ENCODE results near the gene FAM117A.

FAM117A gene

GRCh38 chr17:49707246-49707607 lies 56.7 kb downstream of the FAM117A start:
- no peak for DNase-seq

DNA sequence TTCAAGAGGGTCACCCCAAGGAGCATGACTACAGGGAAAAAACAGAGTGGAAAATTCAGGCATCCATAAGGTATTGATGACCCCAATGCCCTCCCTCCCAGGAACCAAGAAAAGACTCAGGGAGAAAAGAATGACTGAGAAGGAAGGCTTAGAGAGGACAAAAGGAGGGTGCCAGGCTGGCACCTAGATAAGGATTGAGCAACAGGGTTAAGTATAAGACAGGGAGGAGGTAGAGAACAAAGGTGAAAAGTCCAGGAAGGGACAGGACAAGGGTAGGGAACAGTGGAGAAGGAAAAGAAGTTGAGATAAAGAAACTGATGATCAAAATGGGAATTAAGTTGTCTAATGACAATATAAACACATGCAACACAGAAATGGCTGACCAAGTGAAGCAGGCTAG lies 58.7 kb downstream of the FAM117A start:
- DNase-seq = no peak

DNA sequence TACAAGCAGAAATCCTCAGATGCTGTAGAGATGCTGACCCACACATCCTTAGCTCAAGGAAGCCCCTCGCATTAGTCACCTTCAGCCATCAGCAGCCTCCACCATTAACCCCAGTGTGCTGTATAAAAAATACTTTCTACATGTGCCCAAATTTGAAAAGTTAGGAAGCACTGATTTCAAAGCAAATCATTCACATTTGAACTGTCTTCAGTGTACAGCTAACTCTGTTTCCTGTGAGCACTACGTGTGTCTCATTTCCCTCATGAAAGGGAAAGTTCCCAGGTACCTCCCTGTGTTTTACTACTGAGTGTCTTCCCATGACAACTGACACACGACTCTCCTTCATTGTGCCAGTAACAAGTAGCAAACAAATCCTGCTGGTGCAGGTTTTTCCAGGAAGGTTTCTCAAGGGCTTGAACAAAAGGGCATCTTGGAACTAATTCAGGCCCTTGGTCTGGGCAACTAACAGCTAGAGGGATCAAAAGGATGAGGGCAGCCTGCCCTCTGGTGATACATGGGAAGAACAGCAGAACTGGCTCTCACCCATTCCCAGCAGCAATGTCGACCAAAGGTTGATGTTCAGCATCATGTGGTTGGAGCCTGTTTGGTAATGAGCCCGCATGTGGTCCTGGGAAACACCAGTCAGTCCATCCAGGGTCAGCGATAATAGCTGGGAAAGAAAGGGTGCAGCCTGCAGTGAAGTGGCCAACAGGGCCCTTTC lies 60.2 kb downstream of the FAM117A start:
- DNase-seq = no peak

GRCh38 chr17:49700960-49701359 lies 63.0 kb downstream of the FAM117A start:
- no peak for DNase-seq

- DNase-seq = no peak
Measured at GRCh38 chr17:49699966-49700575, 63.9 kb downstream of the FAM117A start.

- DNase-seq = no peak
Measured at GRCh38 chr17:49698005-49698404, 65.9 kb downstream of the FAM117A start.

DNA sequence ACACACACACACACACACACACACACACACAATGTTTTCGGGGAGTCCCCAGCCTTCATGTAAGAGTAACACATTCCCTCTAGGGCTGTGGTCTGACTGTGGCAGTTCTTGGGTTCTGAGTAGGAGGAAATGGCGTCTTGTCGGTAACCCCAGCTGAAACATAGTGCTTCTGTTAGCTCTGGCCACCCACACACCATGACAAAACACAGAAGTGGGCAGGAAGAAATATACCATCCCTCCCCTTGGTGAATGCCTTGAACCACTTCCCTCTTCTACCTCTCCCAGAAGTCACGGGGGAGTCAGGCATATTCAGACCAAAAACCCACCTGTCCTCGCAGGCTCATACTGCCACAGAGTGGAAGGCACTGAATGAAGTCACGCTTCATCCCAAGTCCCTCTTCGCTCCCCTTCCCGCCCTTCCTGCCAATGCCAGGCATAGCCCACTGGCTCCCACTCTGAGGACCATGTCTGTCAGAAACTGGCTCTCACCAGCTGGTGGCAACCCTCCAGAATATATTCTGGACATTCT lies 67.6 kb downstream of the FAM117A start:
- no peak for DNase-seq

GRCh38 chr17:49695698-49696232 lies 68.2 kb downstream of the FAM117A start:
- DNase-seq = no peak

- DNase-seq = peak; percentile 57
Measured at GRCh38 chr17:49694847-49695697, 68.9 kb downstream of the FAM117A start.

DNA sequence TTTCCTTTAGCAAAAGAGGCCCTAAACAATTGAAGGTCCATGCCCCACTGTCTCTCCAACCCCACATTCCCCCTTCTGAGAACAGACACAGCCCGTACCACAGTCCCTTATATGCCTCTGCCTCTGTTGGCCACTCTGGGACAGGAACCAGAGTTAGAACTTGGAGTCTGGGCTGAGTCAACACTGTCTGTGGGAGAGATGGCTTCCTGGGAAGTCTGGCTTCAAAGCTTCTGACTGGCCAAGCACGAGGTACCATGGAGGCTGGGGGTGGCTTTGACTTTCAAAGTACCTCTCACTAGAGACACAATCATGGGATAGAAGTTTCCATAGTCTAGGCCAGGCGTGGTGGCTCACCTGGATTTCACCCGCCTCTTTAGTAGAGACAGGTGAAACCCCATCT lies 71.2 kb downstream of the FAM117A start:
- DNase-seq = no peak

DNA sequence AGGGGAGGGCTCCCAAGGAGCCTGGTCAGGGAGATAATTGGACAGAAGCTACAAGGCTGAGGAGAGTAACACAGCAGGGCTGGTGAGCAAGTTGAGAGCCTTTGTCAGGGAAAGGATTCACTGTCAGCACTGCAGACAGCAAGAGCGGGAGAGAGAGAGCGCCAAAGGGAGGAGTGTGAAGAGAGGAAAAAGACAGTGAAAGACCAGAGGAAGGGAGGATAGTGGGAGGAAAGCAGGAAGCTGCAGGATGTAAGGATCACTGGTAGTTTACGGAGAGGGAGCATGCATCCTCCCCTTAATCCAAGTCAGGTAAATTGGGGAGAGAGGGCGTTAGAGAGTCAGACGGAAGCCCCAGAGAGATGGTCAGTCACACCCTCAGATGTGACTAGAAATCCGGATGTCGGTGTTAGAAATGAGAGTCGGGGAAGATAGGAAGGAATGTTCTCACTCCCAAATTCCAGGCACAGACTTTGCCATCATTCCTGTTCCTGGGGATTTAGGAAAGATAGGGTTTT lies 72.2 kb downstream of the FAM117A start:
- no peak for DNase-seq

DNA sequence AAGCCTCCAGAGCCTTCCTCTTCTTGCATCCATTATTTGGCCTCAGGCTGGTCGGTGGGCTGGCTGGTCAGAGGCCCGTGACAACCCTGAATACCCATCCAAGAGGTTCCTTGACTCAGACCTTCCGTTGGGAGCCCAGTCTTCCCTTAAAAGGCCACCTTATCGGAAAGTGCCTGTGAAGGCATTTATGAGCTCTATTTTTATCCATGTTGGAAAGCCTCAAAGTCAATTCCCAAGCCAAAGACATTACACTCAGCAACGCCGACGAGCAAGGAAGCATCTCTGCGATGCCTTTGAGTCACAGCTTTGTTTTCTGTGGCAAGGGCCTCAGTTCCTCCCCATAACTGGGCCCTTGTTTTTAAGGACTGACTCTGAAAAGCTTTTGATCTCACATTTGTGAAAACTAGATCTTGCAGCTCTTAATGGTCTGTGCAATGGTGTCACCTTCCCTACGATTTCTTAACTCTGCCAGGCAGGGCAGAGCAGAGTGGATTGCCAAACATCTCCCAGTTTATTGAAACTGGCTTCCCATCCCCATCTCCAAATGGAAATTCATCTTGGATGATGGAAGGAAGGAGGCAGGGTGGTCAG lies 72.8 kb downstream of the FAM117A start:
- DNase-seq = no peak

- DNase-seq = no peak
Measured at GRCh38 chr17:49690256-49690655, 73.7 kb downstream of the FAM117A start.

- DNase-seq = no peak
Measured at GRCh38 chr17:49688848-49689247, 75.1 kb downstream of the FAM117A start.

- no peak for DNase-seq
Measured at GRCh38 chr17:49687878-49688491, 75.9 kb downstream of the FAM117A start.

- DNase-seq = no peak
Measured at GRCh38 chr17:49681106-49681979, 82.6 kb downstream of the FAM117A start.

GRCh38 chr17:49680314-49680713 lies 83.6 kb downstream of the FAM117A start:
- no peak for DNase-seq

DNA sequence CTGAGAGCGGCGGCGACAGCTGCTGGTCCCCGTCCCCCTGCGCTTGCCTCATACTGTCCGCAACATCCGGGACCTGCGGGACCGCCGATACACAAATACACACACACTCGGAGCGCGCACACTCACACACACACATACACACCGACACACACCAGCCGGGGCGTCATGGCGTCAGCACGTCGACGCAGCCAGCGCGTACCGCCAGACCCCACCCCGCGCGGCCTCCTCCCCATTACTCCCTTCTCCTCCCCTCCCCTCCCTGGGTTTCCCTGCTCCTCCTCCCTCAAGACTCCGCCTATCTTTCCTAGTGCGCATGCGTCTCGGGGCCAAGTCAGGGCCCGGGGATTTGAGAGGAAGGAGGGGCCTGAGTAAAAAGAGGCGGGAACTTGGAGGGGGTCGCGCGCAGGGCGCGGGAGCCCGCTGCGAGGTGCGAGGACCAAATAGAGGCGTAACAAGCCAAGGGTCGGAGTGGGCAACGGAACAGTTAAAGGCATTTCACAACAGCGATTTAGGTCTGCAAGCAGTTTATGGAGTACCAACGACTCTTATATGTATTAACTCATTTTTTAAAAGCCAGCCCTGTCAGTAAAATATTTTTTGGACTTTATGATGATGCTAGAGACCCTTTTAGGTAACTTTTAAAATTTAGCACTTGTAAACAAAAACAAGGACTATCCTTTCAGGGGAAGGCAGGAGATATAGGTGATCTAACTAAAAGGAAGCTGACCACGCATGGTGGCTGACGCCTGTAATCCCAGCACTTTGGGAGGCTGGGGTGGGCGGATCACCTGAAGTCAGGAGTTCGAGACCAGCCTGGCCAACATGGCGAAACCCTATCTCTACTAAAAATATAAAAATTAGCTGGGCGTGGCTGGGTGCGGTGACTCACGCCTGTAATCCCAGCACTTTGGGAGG lies 85.7 kb downstream of the FAM117A start, which contains the start of gene SPOP:
SPOP (minus strand) TSS at position 165 of the 915 bp plus-strand sequence. CDS start 55,287 bp downstream, outside the sequence.
- peak; percentile 98 for DNase-seq

GRCh38 chr17:49677134-49677932 lies 86.6 kb downstream of the FAM117A start:
- peak; percentile 88 for DNase-seq

All from activated effector memory CD4-positive, alpha-beta T cell treated with Interleukin-2 at 50 U/mL for 16 hours (primary cell).